H1 (cell line): ENCODE results near the gene TFAP2C. TPM values are rescaled to one million over a fixed set of nuclear protein-coding genes. Genes with fewer than 3 reads are reported as not detected.

Experiments used
- CHD7 ChIP-seq: fragments of 300-600 bp; sonication (generic); IDR thresholded peaks from 2 replicates; pipeline ENCODE4 v1.7.1; 2012; ENCODE audit warnings: low read length, moderate library complexity, mild to moderate bottlenecking, inconsistent platforms; ENCODE audit not compliant: insufficient replicate concordance
- E2F6 ChIP-seq: IDR thresholded peaks from 2 replicates; pipeline ENCODE4 v1.6.1; 2012; ENCODE audit warnings: inconsistent platforms
- GABPA ChIP-seq: IDR thresholded peaks from 2 replicates; pipeline ENCODE4 v1.6.1; 2011; ENCODE audit warnings: mild to moderate bottlenecking, low read length, moderate library complexity, borderline replicate concordance; ENCODE audit not compliant: insufficient read depth
- HDAC6 ChIP-seq: IDR thresholded peaks from one replicate; pipeline ENCODE4 v1.7.1; 2012; ENCODE audit warnings: low read depth, mild to moderate bottlenecking, inconsistent platforms, low read length, moderate library complexity
- MAX ChIP-seq: IDR thresholded peaks from 2 replicates; pipeline ENCODE4 v1.6.1; 2012; ENCODE audit warnings: inconsistent platforms
- SP4 ChIP-seq: IDR thresholded peaks from 2 replicates; pipeline ENCODE4 v1.6.1; 2012; ENCODE audit warnings: low read length, inconsistent platforms
- polyA plus RNA-seq, 7 experiments: library from polyadenylated mRNA; depleted of rRNA in 3 of 7; stranded (reverse) in 5 of 7; unstranded in 2 of 7; fragments of >200 nt in 5 of 7; fragments of 200-250 nt in 2 of 7; gene quantifications; 1 replicate in 5 of 7; 2 replicates in 1 of 7; 4 replicates in 1 of 7; pipeline versions ENCODE4 v1.2.1 to v1.2.3, GENCODE V29; 2011 to 2013; ENCODE audit warnings: missing spikeins in 2 of 7, mixed read lengths in 2 of 7
- total RNA-seq: library from RNA; stranded (reverse); fragmentation: NEBNext Ultra II Directional; extraction: Animal tissue kit (Norgen Biotek cat#: 25700); gene quantifications from 2 replicates; pipeline ENCODE4 v1.2.1, GENCODE V29; 2021

TFAP2C gene
- total and polyA plus RNA-seq, 2 of the 8 experiments (the other 6 are each of a cell fraction or from before 2014, with no cell fraction given): 1.7 to 5.8 TPM

- TF ChIP-seq CHD7 (no peak), MAX (no peak), GABPA (no peak), SP4 (no peak), HDAC6 (no peak), E2F6 (no peak)
Measured at GRCh38 chr20:56610098-56610497, 19.0 kb upstream of the TFAP2C start (continued).
